ENCODE results near the gene ZNF804B. TPM values are rescaled to one million over a fixed set of nuclear protein-coding genes. Genes with fewer than 3 reads are reported as not detected.

Gene ZNF804B
- total and polyA plus RNA-seq, 8 donors, result 0.37 TPM; not detected in 7

- 71 to 84% (median 76%) methylated on average over 3 of the region's 3 CpGs for WGBS, 5 donors
- intact Hi-C loops (cut with DNase I; ENCODE audit: low total_unique reads), result no loop called here
- DNase-seq, result no peak
- H3K27me3 ChIP-seq, result no peaks in the 10 kb centered on the region
- H3K36me3 ChIP-seq, result no peaks in the 10 kb centered on the region
- no peak for TF ChIP-seq EP300 (IDR thresholded peaks at IDR 0.05)
- no peak for TF ChIP-seq POLR2AphosphoS5 (IDR thresholded peaks at IDR 0.05)
- TF ChIP-seq POLR2A (IDR thresholded peaks at IDR 0.05), result no peak
- no peak for TF ChIP-seq CTCF (IDR thresholded peaks at IDR 0.05)
- no peak overlapping the region for H3K4me3 ChIP-seq
- no peak overlapping the region for H3K27ac ChIP-seq
- no peaks in the 10 kb centered on the region for H3K9me3 ChIP-seq
- H3K4me1 ChIP-seq, result no peaks in the 10 kb centered on the region
Measured at GRCh38 chr7:89064831-89065230, 305.3 kb downstream of the ZNF804B start.

- DNase-seq, result no peak
- Histone ChIP-seq H3K9me3 (no peaks in the 10 kb centered on the region), H3K36me3 (no peaks in the 10 kb centered on the region), H3K27me3 (no peaks in the 10 kb centered on the region), H3K27ac (no peak overlapping the region), H3K4me3 (no peak overlapping the region), H3K4me1 (no peaks in the 10 kb centered on the region)
- intact Hi-C loops (cut with DNase I; ENCODE audit: low total_unique reads), result no loop called here
- WGBS, 5 donors, result 71 to 85% (median 83%) methylated on average over 3 of the region's 3 CpGs
- no peak for TF ChIP-seq CTCF (IDR thresholded peaks at IDR 0.05)
- no peak for TF ChIP-seq POLR2A (IDR thresholded peaks at IDR 0.05)
- no peak for TF ChIP-seq EP300 (IDR thresholded peaks at IDR 0.05)
- TF ChIP-seq POLR2AphosphoS5 (IDR thresholded peaks at IDR 0.05), result no peak
Measured at GRCh38 chr7:89067048-89067447, 307.5 kb downstream of the ZNF804B start.

- Histone ChIP-seq H3K27ac (no peak overlapping the region), H3K36me3 (no peaks in the 10 kb centered on the region), H3K4me1 (no peaks in the 10 kb centered on the region), H3K9me3 (peaks cover 0 to 12% (median 0%) of the 10 kb centered on the region in 4 donors), H3K4me3 (no peak overlapping the region), H3K27me3 (no peaks in the 10 kb centered on the region)
- intact Hi-C loops (cut with DNase I; ENCODE audit: low total_unique reads), result no loop called here
- DNase-seq, result no peak
- no peak for TF ChIP-seq POLR2A (IDR thresholded peaks at IDR 0.05)
- no peak for TF ChIP-seq EP300 (IDR thresholded peaks at IDR 0.05)
- TF ChIP-seq POLR2AphosphoS5 (IDR thresholded peaks at IDR 0.05), result no peak
- TF ChIP-seq CTCF (IDR thresholded peaks at IDR 0.05), result no peak
Measured at GRCh38 chr7:89072081-89072480, 312.6 kb downstream of the ZNF804B start.

GRCh38 chr7:89073776-89074175, 314.3 kb downstream of the ZNF804B start:
- 74 to 85% (median 80%) methylated on average over 2 of the region's 2 CpGs for WGBS, 5 donors
- Histone ChIP-seq H3K4me1 (no peaks in the 10 kb centered on the region), H3K36me3 (no peaks in the 10 kb centered on the region), H3K9me3 (peaks cover 0 to 12% (median 0%) of the 10 kb centered on the region in 4 donors), H3K4me3 (no peak overlapping the region), H3K27ac (no peak overlapping the region), H3K27me3 (no peaks in the 10 kb centered on the region)
- TF ChIP-seq POLR2AphosphoS5 (IDR thresholded peaks at IDR 0.05), result no peak
- no peak for TF ChIP-seq POLR2A (IDR thresholded peaks at IDR 0.05)
- TF ChIP-seq EP300 (IDR thresholded peaks at IDR 0.05), result no peak
- no peak for TF ChIP-seq CTCF (IDR thresholded peaks at IDR 0.05)
- DNase-seq, result no peak
- intact Hi-C loops (cut with DNase I; ENCODE audit: low total_unique reads), result no loop called here
